NAMALWA (cell line): ENCODE results near the gene GALNT15.

ENCODE experiments used
- DNase-seq: peaks from one replicate; pipeline ENCODE4 v3.0.0-alpha.2; 2015; ENCODE audit warnings: low spot score

The GALNT15 gene

GRCh38 chr3:16227566-16227965, 53.1 kb downstream of the GALNT15 start:
- no peak for DNase-seq

- no peak for DNase-seq
These were observed 55.2 kb downstream of the GALNT15 start for GRCh38 chr3:16229681-16230080.

GRCh38 chr3:16231983-16232382, 57.5 kb downstream of the GALNT15 start:
- no peak for DNase-seq

GRCh38 chr3:16233806-16234205, 59.3 kb downstream of the GALNT15 start:
- no peak for DNase-seq

- DNase-seq, result no peak
These were observed 59.8 kb downstream of the GALNT15 start for GRCh38 chr3:16234281-16234680.

- no peak for DNase-seq
These were observed 61.7 kb downstream of the GALNT15 start for GRCh38 chr3:16236030-16236639.

GRCh38 chr3:16236856-16237393, 62.4 kb downstream of the GALNT15 start:
- no peak for DNase-seq

- DNase-seq, result no peak
These were observed 64.7 kb downstream of the GALNT15 start for GRCh38 chr3:16239086-16239770.

- DNase-seq, result no peak
These were observed 65.3 kb downstream of the GALNT15 start for GRCh38 chr3:16239780-16240179.

GRCh38 chr3:16240229-16241023, 65.9 kb downstream of the GALNT15 start:
- no peak for DNase-seq

- DNase-seq, result no peak
These were observed 66.7 kb downstream of the GALNT15 start for GRCh38 chr3:16241225-16241624.

- DNase-seq, result no peak
These were observed 67.7 kb downstream of the GALNT15 start for GRCh38 chr3:16242177-16242576.

GRCh38 chr3:16243706-16244490, 69.4 kb downstream of the GALNT15 start:
- DNase-seq, result no peak

- DNase-seq, result no peak
These were observed 71.1 kb downstream of the GALNT15 start for GRCh38 chr3:16245609-16246008.

- peak; percentile 92 for DNase-seq
These were observed 73.0 kb downstream of the GALNT15 start for GRCh38 chr3:16247282-16248061.

- DNase-seq, result no peak
These were observed 74.1 kb downstream of the GALNT15 start for GRCh38 chr3:16248556-16248955.

GRCh38 chr3:16249336-16249735, 74.9 kb downstream of the GALNT15 start:
- peak; percentile 52 for DNase-seq

- no peak for DNase-seq
These were observed 75.4 kb downstream of the GALNT15 start for GRCh38 chr3:16249886-16250285.

GRCh38 chr3:16251316-16252085, 77.0 kb downstream of the GALNT15 start:
- DNase-seq, result no peak

GRCh38 chr3:16252243-16252978, 77.9 kb downstream of the GALNT15 start:
- peak; percentile 19 for DNase-seq
